ENCODE results near the gene BPIFA3.

BPIFA3 gene

DNA sequence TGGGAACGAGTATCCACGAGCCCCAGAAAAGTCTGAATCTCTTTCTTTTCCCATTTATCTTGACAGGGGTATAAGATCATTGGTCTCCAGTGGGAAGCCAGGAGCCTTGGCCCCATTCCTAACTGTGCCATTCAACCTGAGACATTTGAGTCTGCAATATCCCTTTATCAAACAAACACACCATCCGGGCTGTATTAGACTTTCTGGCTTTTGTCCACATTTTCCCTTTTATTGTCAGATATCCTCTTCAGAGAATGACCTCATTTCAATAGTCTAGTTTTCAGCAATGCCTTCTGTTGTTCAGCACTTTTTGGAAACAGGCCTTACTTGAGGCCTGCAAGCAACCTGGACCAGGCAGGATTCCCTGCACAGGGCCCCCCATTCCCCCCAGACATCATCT lies 34.3 kb downstream of the BPIFA3 start:
- no peak overlapping the region for H3K4me3 ChIP-seq (ENCODE audit: low read depth, low read length)
- TF ChIP-seq, protein P1, sequence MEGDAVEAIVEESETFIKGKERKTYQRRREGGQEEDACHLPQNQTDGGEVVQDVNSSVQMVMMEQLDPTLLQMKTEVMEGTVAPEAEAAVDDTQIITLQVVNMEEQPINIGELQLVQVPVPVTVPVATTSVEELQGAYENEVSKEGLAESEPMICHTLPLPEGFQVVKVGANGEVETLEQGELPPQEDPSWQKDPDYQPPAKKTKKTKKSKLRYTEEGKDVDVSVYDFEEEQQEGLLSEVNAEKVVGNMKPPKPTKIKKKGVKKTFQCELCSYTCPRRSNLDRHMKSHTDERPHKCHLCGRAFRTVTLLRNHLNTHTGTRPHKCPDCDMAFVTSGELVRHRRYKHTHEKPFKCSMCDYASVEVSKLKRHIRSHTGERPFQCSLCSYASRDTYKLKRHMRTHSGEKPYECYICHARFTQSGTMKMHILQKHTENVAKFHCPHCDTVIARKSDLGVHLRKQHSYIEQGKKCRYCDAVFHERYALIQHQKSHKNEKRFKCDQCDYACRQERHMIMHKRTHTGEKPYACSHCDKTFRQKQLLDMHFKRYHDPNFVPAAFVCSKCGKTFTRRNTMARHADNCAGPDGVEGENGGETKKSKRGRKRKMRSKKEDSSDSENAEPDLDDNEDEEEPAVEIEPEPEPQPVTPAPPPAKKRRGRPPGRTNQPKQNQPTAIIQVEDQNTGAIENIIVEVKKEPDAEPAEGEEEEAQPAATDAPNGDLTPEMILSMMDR (IDR thresholded peaks at IDR 0.05; ENCODE audit: insufficient read depth, low read depth, low read length, missing control alignments): no peak
- no peak for DNase-seq (ENCODE audit: low read depth)

DNA sequence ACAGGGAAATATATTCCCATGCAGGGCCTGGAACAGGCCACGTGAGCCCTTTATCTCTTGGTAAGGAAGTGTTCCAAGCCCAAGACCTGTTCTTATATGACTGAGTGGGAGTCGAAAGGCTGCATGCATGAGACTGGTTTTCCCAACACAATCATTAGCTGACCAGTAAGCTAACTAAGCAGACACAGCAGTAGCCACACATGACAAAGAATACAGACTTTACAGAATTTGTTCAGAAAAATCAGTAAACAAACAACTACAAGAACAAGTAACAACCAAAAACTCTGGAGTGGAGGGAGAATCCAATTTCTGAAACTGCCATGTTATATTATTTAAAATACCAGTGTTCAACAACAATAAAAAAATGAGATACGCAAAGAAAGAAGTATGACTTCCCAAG lies 35.3 kb downstream of the BPIFA3 start:
- TF ChIP-seq, protein P1 (IDR thresholded peaks at IDR 0.05; ENCODE audit: insufficient read depth, low read depth, low read length, missing control alignments): no peak
- no peak for DNase-seq (ENCODE audit: low read depth)
- no peak overlapping the region for H3K4me3 ChIP-seq (ENCODE audit: low read depth, low read length)

DNA sequence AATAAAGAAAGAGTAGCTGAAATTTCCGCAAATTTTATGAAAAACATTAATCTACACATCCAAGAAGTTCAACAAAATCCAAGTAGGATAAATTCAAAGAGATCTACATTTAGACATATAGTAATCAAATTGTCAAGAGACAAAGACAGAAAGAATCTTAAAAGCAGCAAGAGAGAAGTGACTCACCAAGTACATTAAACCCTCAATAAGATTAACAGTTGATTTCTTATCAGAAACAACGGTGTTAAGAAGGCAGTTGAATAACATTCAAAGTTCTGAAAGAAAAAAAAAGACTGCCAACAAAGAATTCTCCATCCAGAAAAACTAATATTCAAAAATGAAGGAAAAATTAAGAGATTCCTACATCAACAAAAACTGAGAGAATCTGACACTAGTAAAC lies 37.9 kb downstream of the BPIFA3 start:
- no peak overlapping the region for H3K4me3 ChIP-seq (ENCODE audit: low read depth, low read length)
- TF ChIP-seq, protein P1 (IDR thresholded peaks at IDR 0.05; ENCODE audit: insufficient read depth, low read depth, low read length, missing control alignments): no peak
- DNase-seq (ENCODE audit: low read depth): no peak

GRCh38 chr20:33257237-33257636 lies 40.1 kb downstream of the BPIFA3 start:
- DNase-seq (ENCODE audit: low read depth): no peak
- TF ChIP-seq, protein P1 (IDR thresholded peaks at IDR 0.05; ENCODE audit: insufficient read depth, low read depth, low read length, missing control alignments): no peak
- H3K4me3 ChIP-seq (ENCODE audit: low read depth, low read length): no peak overlapping the region

DNA sequence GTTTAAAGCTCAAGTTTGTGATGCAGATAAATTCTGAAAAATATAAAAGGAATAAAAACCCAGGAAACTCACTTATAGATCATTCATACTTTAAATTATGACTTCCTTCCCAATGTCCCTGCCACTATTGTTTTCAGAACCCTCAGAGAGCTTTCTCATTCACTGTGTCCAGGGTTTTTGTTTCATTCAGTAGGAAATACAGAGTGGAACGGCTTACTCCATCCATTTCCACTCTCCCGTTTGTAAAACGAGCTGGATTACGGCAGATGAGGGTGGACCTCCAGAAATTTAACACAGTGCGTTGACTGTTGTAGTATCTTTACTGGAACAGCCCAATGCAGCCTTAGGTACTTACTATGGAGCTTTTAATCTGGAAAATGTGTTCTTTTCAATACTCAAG lies 42.2 kb downstream of the BPIFA3 start:
- TF ChIP-seq, protein P1 (IDR thresholded peaks at IDR 0.05; ENCODE audit: insufficient read depth, low read depth, low read length, missing control alignments): no peak
- no peak for DNase-seq (ENCODE audit: low read depth)
- no peak overlapping the region for H3K4me3 ChIP-seq (ENCODE audit: low read depth, low read length)

- TF ChIP-seq, protein P1 (IDR thresholded peaks at IDR 0.05; ENCODE audit: insufficient read depth, low read depth, low read length, missing control alignments): no peak
- H3K4me3 ChIP-seq (ENCODE audit: low read depth, low read length): no peak overlapping the region
- no peak for DNase-seq (ENCODE audit: low read depth)
Measured at GRCh38 chr20:33261465-33261864, 44.3 kb downstream of the BPIFA3 start.

DNA sequence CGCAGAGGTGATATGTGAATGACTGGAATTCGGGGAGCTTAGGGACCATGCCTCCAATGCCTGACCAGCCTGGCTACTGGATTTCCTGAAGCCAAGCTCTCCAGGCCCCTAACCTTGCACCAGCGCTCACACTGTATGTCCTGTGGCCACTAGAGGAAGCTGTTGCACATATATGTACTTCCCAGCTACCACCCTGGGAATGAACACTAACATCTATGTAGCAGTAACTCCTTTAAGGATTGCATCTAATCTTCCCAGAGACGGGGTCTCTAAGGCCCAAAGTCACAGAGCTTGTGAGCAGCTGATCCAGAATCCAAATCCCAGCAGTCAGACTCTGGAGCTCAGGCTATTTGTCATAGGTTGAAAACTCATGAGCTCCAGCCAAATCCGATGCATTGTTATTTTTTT lies 45.5 kb downstream of the BPIFA3 start:
- H3K4me3 ChIP-seq (ENCODE audit: low read depth, low read length): no peak overlapping the region
- peak; percentile 23 for DNase-seq (ENCODE audit: low read depth)
- TF ChIP-seq, protein P1 (IDR thresholded peaks at IDR 0.05; ENCODE audit: insufficient read depth, low read depth, low read length, missing control alignments): peak; percentile 41

Measured in GM12865 (cell line).